Osteocyte (in vitro differentiated cells): ENCODE data around the gene MKI67. TPM values are rescaled to one million over a fixed set of nuclear protein-coding genes. Genes with fewer than 3 reads are reported as not detected.

ENCODE experiments used
- DNase-seq: peaks from one replicate; pipeline ENCODE4 v3.0.0; 2021; ENCODE audit warnings: mixed read lengths; ENCODE audit not compliant: unreplicated experiment; ENCODE audit errors: extremely low spot score
- H3K27ac Mint-ChIP-seq: one replicate; pipeline ENCODE4 v1.8.0; 2021; ENCODE audit warnings: mild to moderate bottlenecking, mixed read lengths; ENCODE audit not compliant: unreplicated experiment
- H3K27me3 Mint-ChIP-seq: one replicate; pipeline ENCODE4 v1.8.0; 2021; ENCODE audit warnings: mixed read lengths; ENCODE audit not compliant: unreplicated experiment
- H3K36me3 Mint-ChIP-seq: one replicate; pipeline ENCODE4 v1.8.0; 2021; ENCODE audit warnings: mixed read lengths; ENCODE audit not compliant: unreplicated experiment
- H3K4me1 Mint-ChIP-seq: one replicate; pipeline ENCODE4 v1.8.0; 2021; ENCODE audit warnings: mixed read lengths; ENCODE audit not compliant: unreplicated experiment
- H3K4me3 Mint-ChIP-seq: one replicate; pipeline ENCODE4 v1.8.0; 2021; ENCODE audit warnings: mild to moderate bottlenecking, moderate library complexity, mixed read lengths; ENCODE audit not compliant: unreplicated experiment
- H3K9me3 Mint-ChIP-seq: one replicate; pipeline ENCODE4 v1.8.0; 2021; ENCODE audit warnings: mixed read lengths; ENCODE audit not compliant: unreplicated experiment
- CTCF ChIP-seq: fragments of 200-600 bp; sonication (generic); IDR thresholded peaks from 2 replicates; pipeline ENCODE4 v1.5.0; 2021; ENCODE audit warnings: antibody characterized with exemption, mild to moderate bottlenecking, moderate library complexity
- total RNA-seq: library from RNA; stranded (reverse); gene quantifications from 2 replicates; pipeline ENCODE4 v1.2.1, GENCODE V29; 2021

The MKI67 gene
- total RNA-seq, 1 donor from 2014 or later, result 19.3 TPM

GRCh38 chr10:128066870-128067382 lies 59.3 kb downstream of the MKI67 start:
- Mint-ChIP-seq H3K27me3 (peaks cover 5% of the 10 kb centered on the region), H3K9me3 (no peaks in the 10 kb centered on the region), H3K36me3 (no peaks in the 10 kb centered on the region), H3K4me3 (no peak overlapping the region), H3K27ac (no peak overlapping the region), H3K4me1 (peaks cover 6% of the 10 kb centered on the region)
- TF ChIP-seq CTCF, result no peak
- no peak for DNase-seq

- no peaks in the 10 kb centered on the region for H3K9me3 Mint-ChIP-seq
- H3K27ac Mint-ChIP-seq, result no peak overlapping the region
- no peak for TF ChIP-seq CTCF
- H3K4me3 Mint-ChIP-seq, result no peak overlapping the region
- no peak for DNase-seq
- peaks cover 6% of the 10 kb centered on the region for H3K4me1 Mint-ChIP-seq
- no peaks in the 10 kb centered on the region for H3K36me3 Mint-ChIP-seq
- peaks cover 5% of the 10 kb centered on the region for H3K27me3 Mint-ChIP-seq
Observed at GRCh38 chr10:128065881-128066534, 60.2 kb downstream of the MKI67 start.

- Mint-ChIP-seq H3K27me3 (peaks cover 5% of the 10 kb centered on the region), H3K36me3 (no peaks in the 10 kb centered on the region), H3K4me3 (no peak overlapping the region), H3K4me1 (peaks cover 6% of the 10 kb centered on the region), H3K9me3 (no peaks in the 10 kb centered on the region), H3K27ac (no peak overlapping the region)
- no peak for DNase-seq
- no peak for TF ChIP-seq CTCF
Observed at GRCh38 chr10:128064970-128065580, 61.1 kb downstream of the MKI67 start.

- H3K4me3 Mint-ChIP-seq, result no peak overlapping the region
Observed at GRCh38 chr10:128064108-128064969, 61.9 kb downstream of the MKI67 start.

More at GRCh38 chr10:128064108-128064969, 61.9 kb downstream of the MKI67 start:
- Mint-ChIP-seq H3K27me3 (peaks cover 5% of the 10 kb centered on the region), H3K4me1 (peaks cover 6% of the 10 kb centered on the region), H3K27ac (no peak overlapping the region), H3K36me3 (no peaks in the 10 kb centered on the region), H3K9me3 (no peaks in the 10 kb centered on the region)
- no peak for DNase-seq
- TF ChIP-seq CTCF, result no peak
